ENCODE data around the gene TAB2.

Gene TAB2

DNA sequence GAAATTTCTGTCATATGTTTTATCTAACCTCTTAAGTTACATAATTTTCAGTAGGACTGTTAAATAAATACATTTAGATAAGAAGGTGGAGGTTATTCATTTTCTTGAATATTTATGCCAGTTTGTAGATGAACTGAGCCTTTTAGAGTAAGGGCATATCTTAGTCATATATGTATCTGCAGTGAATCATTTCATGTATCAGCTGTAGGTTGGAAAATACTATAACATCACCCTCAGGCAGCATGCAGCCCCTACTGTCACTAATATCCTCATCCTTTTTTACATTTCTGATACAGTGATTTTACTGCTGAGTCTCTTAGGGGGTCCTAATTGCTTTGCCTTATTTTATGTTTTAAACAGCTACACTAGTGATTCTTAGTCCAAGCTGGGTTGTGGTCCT is 63.0 kb downstream of the TAB2 start:
- DNase-seq: no peak

DNA sequence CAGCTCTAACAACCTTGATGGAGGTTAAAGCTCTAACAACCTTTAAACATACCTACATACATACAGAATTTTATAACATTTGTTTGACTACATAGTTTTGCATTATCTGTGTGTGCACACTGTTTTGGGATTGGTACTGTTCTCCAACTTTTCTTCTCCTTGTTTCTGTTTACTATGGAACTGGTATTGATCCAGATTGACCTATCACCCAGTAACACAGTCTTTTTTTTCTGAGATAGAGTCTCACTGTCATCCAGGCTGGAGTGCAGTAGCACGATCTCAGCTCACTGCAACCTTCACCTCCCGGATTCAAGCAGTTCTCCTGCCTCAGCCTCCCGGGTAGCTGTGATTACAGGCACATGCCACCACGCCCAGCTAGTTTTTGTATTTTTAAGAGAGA is 65.9 kb downstream of the TAB2 start:
- no peak for DNase-seq

DNA sequence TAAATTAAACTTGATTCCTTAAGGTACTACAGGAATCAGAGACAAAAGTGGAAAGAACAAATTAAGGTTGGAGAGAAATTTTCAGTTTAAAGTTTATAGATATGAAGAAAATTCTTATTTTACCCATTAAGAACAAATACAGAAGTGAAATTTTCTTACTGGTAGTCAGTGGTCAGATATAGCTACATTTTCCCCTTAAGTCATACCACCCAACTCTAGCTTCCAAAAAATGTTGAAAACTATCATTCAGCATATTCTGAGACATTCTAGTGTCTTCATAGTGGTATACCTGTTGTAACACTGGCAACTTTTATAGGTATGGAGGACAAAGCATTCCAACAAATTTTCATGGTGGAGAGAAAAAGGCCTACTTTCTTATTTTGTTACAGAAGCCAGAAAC is 67.0 kb downstream of the TAB2 start:
- no peak for DNase-seq

DNA sequence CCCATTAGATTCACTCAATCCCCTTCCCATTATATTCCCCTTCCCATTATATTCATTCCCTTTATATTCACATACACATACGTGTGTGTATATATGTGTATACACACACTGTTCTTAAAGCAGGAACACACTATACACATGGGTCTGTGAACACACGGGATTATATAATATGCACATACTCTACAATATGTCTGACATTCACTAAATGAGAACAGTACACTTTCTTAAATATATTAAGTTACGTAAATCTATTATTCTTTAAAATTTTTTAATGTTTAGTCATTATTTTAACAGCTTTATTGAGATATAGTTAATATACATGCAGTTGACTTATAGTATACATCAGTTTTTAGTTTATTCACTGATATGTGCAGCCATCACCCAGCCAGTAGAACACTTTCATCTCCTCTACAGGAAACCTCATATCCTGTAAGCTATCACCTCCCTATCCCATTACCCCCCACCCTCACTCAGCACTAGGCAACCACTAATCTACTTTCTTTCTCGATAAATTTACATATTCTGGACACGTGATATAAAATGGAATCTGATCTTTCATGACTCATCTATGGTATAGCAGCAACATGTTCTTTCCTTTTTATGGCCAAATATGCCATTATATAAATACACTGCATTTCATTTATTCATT is 68.6 kb downstream of the TAB2 start:
- no peak for DNase-seq

DNA sequence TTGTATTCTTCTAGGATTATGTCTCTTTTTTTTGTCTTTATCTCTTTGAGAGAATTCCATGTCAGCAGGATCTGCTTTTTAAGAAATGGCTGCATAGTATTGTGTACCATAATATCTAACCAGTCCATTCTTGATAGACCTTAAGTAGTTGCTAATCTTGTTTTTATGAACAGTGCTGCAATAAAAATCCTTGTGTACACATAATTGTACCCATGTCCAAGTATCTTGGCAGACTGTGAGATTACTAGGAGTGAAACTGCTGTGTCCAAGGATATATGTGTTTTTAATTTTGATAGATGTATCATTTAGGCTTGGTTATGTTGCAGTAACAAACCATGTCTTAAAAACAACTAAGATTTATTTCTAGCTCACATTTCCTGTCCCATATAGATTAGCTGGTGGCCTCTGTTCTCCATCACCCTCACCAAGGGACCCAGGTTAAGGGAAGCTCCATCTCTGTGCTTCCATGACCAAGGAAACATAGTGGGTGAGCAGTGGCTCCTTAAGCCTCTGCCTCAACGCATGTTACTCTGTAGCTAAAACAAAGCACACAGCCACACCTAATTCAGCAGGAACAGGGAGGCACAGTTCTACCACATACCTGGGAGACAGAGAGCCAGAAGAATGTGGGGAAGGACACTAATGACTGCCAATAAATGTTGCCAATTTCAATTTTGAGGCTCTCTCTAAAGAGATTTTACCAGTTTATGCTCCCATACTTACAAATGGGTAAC is 70.4 kb downstream of the TAB2 start:
- no peak for DNase-seq

DNA sequence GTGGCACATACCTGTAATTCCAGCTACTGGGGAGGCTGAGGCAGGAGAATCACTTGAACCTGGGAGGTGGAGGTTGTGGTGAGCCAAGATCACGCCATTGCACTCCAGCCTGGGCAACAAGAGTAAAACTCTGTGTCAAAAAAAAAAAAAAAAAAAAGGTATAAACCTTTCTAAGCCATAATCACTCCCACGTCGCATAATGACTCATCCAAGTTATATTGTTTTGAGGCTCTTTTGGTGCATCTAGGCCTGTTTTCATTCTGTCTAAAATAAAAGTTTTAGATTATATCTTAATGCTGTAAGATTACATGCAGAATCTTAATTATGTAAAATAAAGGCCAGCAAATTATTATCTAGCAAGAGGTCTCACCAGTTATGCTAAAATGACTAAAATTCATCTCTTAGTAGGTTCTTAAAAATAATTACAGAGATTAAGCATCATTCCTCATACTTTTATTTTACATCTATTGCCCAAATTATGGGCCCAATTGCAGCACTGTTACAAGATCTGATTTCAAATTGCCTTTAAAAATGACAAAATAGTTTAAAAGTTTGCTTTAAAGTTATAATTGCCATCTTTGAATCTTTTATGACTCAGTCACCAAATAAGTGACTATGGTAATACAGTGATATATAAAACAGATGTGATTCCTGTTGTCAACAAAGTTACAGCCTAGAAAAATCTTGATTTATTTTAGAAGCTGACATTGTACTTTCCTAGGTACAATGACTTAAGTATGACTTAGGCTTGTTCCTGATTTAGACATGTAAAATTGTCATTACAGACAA is 72.2 kb downstream of the TAB2 start:
- DNase-seq: no peak

DNA sequence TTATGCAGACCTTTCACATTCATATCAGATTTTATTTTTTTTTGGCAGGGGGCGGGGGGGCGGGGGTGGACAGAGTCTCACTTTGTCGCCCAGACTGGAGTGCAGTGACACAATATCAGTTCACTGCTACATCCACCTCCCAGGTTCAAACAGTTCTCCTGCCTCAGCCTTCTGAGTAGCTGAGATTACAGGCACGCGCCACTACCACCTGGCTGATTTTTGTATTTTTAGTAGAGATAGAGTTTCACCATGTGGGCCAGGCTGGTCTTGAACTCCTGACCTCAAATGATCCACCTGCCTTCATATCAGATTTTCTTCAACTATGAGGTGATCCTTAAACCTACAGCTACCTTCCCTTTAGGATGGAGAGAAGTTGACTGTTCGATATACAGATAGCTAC is 74.6 kb downstream of the TAB2 start:
- DNase-seq: no peak

DNA sequence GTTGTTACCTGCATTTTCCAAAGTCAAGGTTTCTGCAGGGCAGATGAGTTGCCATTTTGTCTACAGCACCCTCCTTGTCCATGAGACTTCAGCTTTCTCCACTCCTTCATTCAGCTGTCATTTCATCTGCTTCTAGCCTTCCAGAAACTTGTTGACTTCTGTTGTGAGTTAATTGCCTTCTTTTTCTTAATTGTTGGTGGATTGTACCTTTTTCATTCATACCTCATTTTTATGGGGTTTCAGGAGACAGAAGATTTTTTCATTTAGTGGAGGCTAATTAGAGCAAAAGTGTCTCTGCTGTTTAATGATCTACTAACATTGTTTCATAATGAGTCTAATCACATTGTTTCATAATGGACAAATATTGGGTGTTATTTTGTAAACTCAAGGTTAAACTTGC is 75.0 kb downstream of the TAB2 start:
- no peak for DNase-seq

DNA sequence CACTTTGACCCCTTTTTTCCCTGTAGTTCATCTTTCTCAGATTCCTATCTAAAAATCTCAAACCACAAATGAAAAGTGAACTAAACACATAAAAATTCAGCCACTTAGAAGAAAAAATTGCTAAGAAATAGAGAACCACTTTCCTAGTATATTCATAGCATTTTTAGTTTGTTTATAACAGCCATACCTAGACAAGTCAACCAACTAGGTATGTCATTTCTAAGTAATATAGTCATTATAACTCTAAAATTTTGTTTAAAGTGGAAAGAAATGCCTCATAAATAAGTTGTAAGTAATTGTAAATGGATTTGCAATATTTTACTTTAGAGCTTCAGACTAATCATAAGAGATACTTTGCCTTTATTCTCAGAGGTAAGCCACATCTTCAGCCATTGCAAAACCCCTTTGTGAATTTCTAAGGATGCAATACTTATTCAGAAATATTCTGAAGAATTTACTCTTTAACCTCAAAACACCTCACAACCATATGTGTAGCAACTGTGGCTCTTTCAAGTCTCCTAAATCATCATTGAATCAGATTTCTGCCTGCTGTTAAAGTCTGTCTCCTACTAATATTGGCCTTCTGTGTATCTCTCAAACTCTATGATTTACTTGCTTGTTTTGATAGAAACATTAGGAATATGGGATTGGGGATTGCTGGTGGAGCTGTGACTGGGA is 75.6 kb downstream of the TAB2 start:
- no peak for DNase-seq

DNA sequence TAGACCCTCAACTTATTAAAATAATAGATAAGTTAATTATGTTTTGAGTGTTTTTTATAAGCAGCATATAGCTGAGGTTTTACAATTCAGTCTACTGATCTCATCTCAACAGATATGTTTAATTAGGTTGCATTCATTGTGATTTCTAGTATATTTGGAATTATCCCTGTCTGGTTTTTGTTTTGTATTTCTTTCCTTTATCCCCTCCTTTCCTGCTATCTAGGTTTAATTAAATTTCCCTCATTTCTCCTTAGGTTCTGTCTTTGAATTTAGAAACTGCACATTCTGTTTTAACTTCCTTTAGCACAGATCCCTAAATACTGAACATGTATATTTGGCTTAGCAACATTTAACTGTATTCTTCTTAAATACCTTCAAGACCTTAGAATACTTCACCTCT is 77.7 kb downstream of the TAB2 start:
- no peak for DNase-seq

DNA sequence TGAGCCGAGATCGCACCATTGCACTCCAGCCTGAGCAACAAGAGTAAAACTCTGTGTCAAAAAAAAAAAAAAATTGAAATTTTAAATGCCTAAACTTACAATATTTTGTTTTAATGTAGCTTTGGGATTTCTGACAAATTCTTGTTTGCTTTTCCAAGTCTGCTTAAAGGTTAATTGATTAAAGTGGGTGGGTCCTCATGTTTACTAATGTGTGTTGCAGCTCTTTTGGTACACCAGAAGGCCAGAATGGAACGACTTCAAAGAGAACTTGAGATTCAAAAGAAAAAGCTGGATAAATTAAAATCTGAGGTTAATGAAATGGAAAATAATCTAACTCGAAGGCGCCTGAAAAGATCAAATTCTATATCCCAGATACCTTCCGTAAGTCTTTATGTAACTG is 79.9 kb downstream of the TAB2 start:
- DNase-seq: no peak

DNA sequence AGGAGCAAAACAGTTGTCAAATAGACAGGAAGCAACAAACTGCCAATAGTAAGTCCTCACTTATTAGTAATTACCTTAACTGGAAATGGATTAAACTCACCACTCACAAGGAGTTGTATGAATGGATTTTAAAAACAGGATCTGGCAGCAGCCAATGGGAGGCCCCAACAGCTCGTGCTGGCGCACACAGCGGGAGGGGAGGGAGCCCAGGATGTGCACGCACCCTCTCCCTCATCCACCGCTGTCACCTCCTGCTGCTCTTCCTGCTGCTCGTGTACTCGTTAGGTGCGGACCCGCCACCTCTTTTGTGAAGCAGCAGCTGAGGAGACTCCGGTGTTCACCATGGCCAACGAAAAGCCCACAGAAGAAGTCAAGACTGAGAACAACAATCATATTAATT is 82.5 kb downstream of the TAB2 start, which contains the start of gene SUMO4:
SUMO4 (plus strand) TSS at position 213 of the 400 bp plus-strand sequence; CDS start at position 343, 130 bp downstream.
- no peak for DNase-seq

DNA sequence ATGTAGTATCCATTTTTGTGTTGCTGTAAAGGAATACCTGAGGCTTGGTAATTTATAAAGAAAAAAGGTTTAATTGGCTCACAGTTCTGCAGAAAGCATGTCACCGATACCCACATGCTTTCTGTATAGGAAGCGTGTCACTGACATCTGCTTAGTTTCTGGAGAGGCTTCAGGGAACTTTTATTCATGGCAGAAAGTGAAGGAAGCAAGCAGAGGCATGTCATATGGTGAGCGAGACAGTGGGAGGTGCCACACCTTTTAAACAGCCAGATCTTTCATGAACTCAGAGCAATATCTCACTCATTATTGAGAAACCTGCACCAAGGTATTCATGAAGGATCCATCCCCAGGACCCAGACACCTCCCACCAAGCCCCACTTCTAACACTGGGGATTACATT is 86.0 kb downstream of the TAB2 start:
- DNase-seq: no peak

DNA sequence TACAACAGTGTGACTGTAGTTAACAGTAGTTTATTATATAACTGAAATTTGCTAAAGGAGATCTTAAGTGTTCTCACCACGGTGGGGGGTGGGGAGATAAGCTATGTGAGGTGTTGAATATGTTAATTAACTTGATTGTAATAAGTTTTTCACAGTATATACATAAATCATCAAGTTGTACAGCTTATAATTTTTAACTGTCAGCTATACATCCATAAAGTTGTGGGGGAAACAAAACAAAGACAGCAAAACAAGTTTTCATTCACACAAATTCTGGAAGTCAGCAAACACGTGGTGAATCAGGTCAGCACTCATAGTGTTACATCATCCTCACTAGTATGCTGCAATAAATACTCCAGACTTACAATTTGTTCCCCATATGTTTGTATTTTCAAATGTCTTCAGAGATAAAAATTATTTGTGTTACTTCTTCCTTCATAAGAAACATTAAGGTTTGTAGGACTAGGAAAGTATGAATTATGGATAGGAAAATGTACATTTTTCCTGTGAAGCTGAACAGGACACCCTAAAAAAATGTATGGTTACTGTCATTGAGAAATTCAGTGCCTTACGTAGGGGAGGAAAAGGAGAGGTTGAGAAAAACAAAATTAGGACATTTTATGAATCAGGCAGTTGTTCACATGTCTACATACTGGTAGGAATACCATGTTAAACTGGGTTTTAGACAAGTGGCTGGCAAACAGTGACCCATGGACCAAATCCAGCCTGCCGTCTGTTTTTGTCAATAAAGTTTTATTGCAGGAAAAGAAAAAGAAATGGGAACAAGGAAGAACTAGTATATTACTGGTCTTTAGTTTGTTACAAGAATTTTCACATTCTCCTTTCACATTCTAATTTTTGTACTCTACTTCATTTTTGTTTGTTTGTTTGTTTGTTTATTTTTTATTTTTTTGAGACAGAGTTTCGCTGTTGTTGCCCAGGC is 88.6 kb downstream of the TAB2 start:
- DNase-seq: no peak

DNA sequence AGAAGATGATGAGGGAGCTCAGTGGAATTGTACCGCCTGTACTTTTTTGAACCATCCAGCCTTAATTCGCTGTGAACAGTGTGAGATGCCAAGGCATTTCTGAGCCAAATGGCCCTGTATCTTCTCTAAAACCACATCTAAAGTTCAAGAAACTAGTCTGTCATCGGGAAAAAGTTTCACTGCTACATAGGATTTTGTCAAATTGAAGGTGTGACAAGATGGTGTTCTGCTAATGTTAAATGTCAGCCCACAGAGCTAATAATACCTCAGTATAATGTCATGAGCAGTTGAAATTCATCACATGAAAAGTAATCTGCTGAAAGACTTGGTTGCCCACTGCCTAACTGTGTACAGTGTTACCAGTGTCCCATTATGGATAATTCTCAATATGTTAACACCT is 92.1 kb downstream of the TAB2 start:
- DNase-seq: no peak

DNA sequence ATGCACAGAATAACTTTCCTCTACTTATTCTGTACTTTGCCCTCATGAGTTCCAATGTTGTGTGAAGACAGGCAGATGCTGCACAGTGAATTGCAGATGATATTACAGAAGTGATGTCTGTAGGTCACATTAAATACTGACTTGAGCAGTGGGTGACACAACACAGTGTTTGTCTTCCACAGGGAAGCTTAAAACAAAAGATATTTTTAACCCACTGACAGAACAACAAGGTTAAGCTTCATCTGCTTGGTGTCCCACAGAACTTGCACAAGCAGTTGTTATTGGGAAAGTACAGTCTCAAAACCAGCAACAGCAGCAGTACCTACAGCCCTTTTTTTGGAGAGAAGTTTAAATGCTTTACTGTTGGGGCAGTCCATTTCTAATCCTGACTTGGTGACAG is 93.0 kb downstream of the TAB2 start:
- DNase-seq: no peak

DNA sequence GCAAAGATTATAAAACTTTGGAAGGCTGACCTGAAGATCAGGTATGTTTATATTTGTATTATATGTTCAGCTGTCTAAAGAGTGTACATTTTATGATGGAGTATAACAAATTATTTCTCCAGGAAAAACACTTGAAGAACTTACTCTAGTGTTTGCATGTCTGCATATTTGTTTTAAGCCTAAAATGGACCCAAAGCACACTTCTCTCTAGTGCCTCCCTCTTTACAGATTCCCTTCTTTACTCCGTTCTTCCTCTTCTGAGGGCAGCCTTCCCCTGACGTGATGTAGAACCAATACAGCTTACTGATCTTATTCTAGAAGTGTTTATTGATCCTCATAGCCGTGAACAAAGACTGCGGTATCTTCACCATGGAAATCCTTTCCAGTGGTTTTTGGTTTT is 96.5 kb downstream of the TAB2 start:
- no peak for DNase-seq

DNA sequence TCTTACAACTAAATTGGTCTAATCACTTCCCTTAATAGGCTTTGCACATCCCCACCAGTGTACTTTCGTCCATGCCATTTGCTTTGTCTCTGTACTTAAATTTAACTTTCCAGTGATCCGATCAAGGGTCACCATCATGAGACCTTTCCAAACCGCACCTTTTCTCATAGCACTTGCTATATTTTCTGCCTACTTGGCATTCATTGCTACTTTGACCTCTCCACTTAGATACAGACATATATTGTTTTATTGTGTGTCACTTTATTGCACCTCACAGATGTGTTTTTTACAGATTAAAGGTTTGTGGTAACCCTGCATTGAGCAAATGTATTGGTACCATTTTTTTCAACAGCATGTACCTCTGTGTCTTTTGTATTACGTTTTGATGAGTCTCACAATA is 97.3 kb downstream of the TAB2 start:
- DNase-seq: no peak

DNA sequence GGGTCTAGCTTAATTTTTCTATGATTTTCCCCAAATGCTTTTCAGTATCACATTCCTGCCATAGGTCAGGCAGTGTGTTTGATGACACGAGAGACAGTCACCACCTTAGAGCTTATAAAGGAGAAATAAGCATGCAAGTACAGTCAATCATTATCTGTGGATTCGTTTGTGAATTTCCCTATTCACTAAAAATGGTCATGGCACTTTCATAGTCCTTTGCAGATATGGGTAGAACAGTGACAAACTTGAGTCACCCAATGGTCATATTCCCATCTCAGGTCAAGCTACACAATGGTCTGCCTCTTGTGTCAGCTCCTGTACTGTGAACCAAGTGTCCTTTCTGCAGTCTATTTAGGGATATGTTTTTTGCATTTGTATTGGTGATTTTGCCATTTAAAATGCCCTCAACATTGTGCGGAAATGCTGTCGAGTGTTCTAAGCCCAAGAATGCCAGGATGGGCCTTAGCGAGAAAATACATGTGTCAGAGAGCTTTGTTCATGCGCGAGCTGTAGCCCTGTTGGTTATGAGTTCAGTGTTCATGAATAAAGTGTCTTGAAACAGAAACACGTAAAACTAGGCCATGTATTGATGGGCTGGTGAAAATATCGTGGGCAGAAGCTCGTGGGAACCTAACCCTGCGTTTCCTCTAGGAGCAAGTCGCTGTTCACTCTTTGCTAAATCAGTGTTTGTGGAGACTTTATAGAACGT is 102.3 kb downstream of the TAB2 start:
- no peak for DNase-seq

DNA sequence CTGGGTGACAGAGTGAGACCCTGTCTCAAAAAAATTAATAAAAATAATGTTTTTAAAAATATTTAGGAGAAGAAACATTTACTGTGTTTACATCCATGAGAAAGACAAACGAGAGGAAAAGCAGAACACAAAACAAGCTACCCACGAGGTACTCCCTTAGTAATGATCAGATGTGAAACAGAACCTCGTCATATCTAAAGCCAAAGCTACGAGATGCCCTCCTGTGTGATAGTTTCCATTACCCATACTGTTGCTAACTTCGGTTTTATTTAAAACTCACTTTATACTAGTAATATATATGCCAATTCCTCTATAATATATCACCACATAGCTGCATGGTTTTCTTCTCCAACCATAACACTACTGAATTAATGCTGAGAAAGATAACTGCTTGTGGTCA is 103.6 kb downstream of the TAB2 start:
- no peak for DNase-seq

DNA sequence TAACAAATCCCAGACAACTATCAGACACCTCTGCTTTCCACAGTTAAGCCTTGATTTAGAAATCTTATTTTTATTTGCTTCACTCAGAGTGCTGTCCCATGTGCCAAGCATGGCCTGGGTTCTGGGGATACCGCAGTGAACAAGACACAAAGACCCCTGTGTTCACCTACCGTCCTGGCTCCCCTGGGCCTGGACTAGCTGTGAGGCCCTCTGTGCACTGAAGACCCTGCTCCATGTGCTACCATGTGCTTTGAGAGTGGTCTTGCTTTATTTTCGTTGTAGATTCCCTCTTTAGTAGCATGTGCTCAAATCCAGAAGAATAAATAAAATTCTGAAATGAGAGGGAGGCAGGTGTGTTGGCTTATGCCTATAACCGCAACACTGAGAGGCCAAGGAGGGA is 105.1 kb downstream of the TAB2 start:
- no peak for DNase-seq
